SK-N-SH (cell line): ENCODE results near the gene SAE1. TPM values are rescaled to one million over a fixed set of nuclear protein-coding genes. Genes with fewer than 3 reads are reported as not detected.

Experiments used
- CTCF ChIA-PET: fragments of 300-600, 350-600 bp; formaldehyde crosslinking; extraction: SDS; loops from one replicate; lab custom pipeline; 2021; lab: Yijun Ruan, JAX
- POLR2A ChIA-PET: fragments of 350-600 bp; sonication (Branson Sonifier 250); formaldehyde crosslinking; extraction: SDS; loops from one replicate; lab custom pipeline; 2020; ENCODE audit warnings: antibody characterized with exemption, inconsistent platforms; lab: Yijun Ruan, JAX
- DNase-seq: peaks from one replicate; pipeline ENCODE4 v3.0.0; 2012
- H2AFZ ChIP-seq: fragments of 200-600 bp; sonication (generic); 2 replicates; pipeline ENCODE4 v1.8.1; 2016; ENCODE audit warnings: antibody characterized with exemption, mild to moderate bottlenecking, low read depth
- H3F3A ChIP-seq: fragments of 200-600 bp; sonication (generic); replicated peaks from 2 replicates; pipeline ENCODE3; 2016; ENCODE audit warnings: antibody characterized with exemption, mild to moderate bottlenecking; ENCODE audit not compliant: insufficient read depth
- H3K27ac ChIP-seq, 2 experiments: fragments of 200-500 bp in 1 of 2; fragments of 200-600 bp in 1 of 2; sonication (Bioruptor generic) in 1 of 2; sonication (generic), shearing (Covaris generic) in 1 of 2; 2 replicates each; pipeline versions ENCODE4 v1.5.1 to v1.6.1; 2014 to 2016; ENCODE audit warnings: low read depth in 2 of 2, inconsistent platforms in 1 of 2, low read length in 1 of 2, mild to moderate bottlenecking in 1 of 2, mixed read lengths in 1 of 2
- H3K27me3 ChIP-seq: fragments of 200-600 bp; sonication (generic), shearing (Covaris generic); 2 replicates; pipeline ENCODE4 v1.6.1; 2016; ENCODE audit warnings: mixed run types; ENCODE audit not compliant: insufficient read depth
- H3K36me3 ChIP-seq, 2 experiments: fragments of 200-500 bp in 1 of 2; fragments of 200-600 bp in 1 of 2; sonication (Bioruptor generic) in 1 of 2; sonication (generic) in 1 of 2; replicated peaks in 1 of 2; 2 replicates each; pipeline versions ENCODE3 to v1.5.1; 2014 to 2016; ENCODE audit warnings: low read length in 1 of 2, mild to moderate bottlenecking in 1 of 2; ENCODE audit not compliant: insufficient read depth in 2 of 2, control insufficient read depth in 1 of 2
- H3K4me1 ChIP-seq, 2 experiments: fragments of 200-500 bp in 1 of 2; fragments of 200-600 bp in 1 of 2; sonication (Bioruptor generic) in 1 of 2; sonication (generic), shearing (Covaris generic) in 1 of 2; 2 replicates each; pipeline versions ENCODE4 v1.5.1 to v1.6.1; 2014 to 2016; ENCODE audit warnings: low read depth in 1 of 2, low read length in 1 of 2, mixed run types in 1 of 2; ENCODE audit not compliant: insufficient read depth in 2 of 2, control insufficient read depth in 1 of 2
- H3K4me2 ChIP-seq: fragments of 200-600 bp; sonication (generic), shearing (Covaris generic); 2 replicates; pipeline ENCODE4 v1.6.1; 2017; ENCODE audit warnings: mixed run types
- H3K4me3 ChIP-seq, 2 experiments: fragments of 200-500 bp in 1 of 2; fragments of 200-600 bp in 1 of 2; sonication (Bioruptor generic) in 1 of 2; sonication (generic), shearing (Covaris generic) in 1 of 2; 2 replicates each; pipeline versions ENCODE4 v1.5.1 to v1.8.1; 2014 to 2016; ENCODE audit warnings: low read depth in 2 of 2, inconsistent platforms in 1 of 2, low read length in 1 of 2, mild to moderate bottlenecking in 1 of 2, mixed read lengths in 1 of 2, moderate library complexity in 1 of 2
- H3K79me2 ChIP-seq: fragments of 200-600 bp; sonication (generic); 2 replicates; pipeline ENCODE4 v1.8.1; 2017; ENCODE audit warnings: mild to moderate bottlenecking; ENCODE audit not compliant: insufficient read depth
- H3K9ac ChIP-seq: fragments of 200-600 bp; sonication (generic); 2 replicates; pipeline ENCODE4 v1.6.1; 2017; ENCODE audit warnings: mixed run types
- H3K9me2 ChIP-seq: fragments of 200-600 bp; sonication (generic); 2 replicates; pipeline ENCODE4 v1.6.1; 2017; ENCODE audit warnings: mixed run types
- H3K9me3 ChIP-seq: fragments of 200-600 bp; sonication (generic); 2 replicates; pipeline ENCODE4 v1.6.1; 2017; ENCODE audit warnings: mixed run types, mild to moderate bottlenecking, moderate library complexity
- H4K20me1 ChIP-seq: fragments of 200-600 bp; sonication (generic); 2 replicates; pipeline ENCODE4 v1.6.1; 2017; ENCODE audit warnings: mild to moderate bottlenecking, mixed run types; ENCODE audit not compliant: insufficient read depth
- CHD2 ChIP-seq: fragments of 150-350 bp; IDR thresholded peaks from 2 replicates; pipeline ENCODE4 v1.6.1; 2018; ENCODE audit warnings: low read length; ENCODE audit not compliant: partially characterized antibody
- EP300 ChIP-seq, 2 experiments: IDR thresholded peaks; 2 replicates each; pipeline versions ENCODE4 v1.4.0 to v1.6.1; 2012; ENCODE audit warnings: borderline replicate concordance in 1 of 2, low read depth in 1 of 2, low read length in 1 of 2
- EZH2phosphoT487 ChIP-seq: fragments of 200-600 bp; sonication (generic); IDR thresholded peaks from 2 replicates; pipeline ENCODE4 v1.6.1; 2017; ENCODE audit warnings: low read depth, mixed run types, mild to moderate bottlenecking, antibody characterized with exemption, moderate library complexity, borderline replicate concordance
- FOXM1 ChIP-seq: IDR thresholded peaks from 2 replicates; pipeline ENCODE4 v1.4.0; 2012; ENCODE audit warnings: low read depth, mild to moderate bottlenecking
- GABPA ChIP-seq: IDR thresholded peaks from 2 replicates; pipeline ENCODE4 v1.4.0; 2012; ENCODE audit warnings: low read depth, mild to moderate bottlenecking
- MEF2A ChIP-seq: IDR thresholded peaks from 2 replicates; pipeline ENCODE4 v1.4.0; 2012; ENCODE audit warnings: low read depth, borderline replicate concordance
- MXI1 ChIP-seq: IDR thresholded peaks from 2 replicates; pipeline ENCODE4 v1.6.1; 2012; ENCODE audit warnings: mild to moderate bottlenecking, low read depth, low read length, improper control_type of control experiment
- NFIC ChIP-seq: IDR thresholded peaks from 2 replicates; pipeline ENCODE4 v1.4.0; 2012; ENCODE audit warnings: borderline replicate concordance
- RAD21 ChIP-seq: IDR thresholded peaks from 2 replicates; pipeline ENCODE4 v1.6.1; 2012; ENCODE audit warnings: mild to moderate bottlenecking, low read length
- RCOR1 ChIP-seq: fragments of 150-350 bp; IDR thresholded peaks from 2 replicates; pipeline ENCODE4 v1.6.1; 2017; ENCODE audit warnings: antibody characterized with exemption, low read length
- RXRA ChIP-seq: IDR thresholded peaks from 2 replicates; pipeline ENCODE4 v1.4.0; 2012; ENCODE audit warnings: low read depth, mild to moderate bottlenecking, borderline replicate concordance
- SIN3A ChIP-seq: IDR thresholded peaks from 2 replicates; pipeline ENCODE4 v1.6.1; 2012; ENCODE audit warnings: low read depth, mild to moderate bottlenecking, low read length, moderate library complexity, borderline replicate concordance
- SMC3 ChIP-seq: IDR thresholded peaks from 2 replicates; pipeline ENCODE4 v1.6.1; 2012; ENCODE audit warnings: low read depth, low read length, improper control_type of control experiment
- TAF1 ChIP-seq: IDR thresholded peaks from 2 replicates; pipeline ENCODE4 v1.6.1; 2012; ENCODE audit warnings: low read depth, mild to moderate bottlenecking, low read length, moderate library complexity, borderline replicate concordance
- TCF12 ChIP-seq: IDR thresholded peaks from 2 replicates; pipeline ENCODE4 v1.4.0; 2012
- TEAD4 ChIP-seq: IDR thresholded peaks from 2 replicates; pipeline ENCODE4 v1.4.0; 2012; ENCODE audit warnings: mild to moderate bottlenecking, borderline replicate concordance; ENCODE audit not compliant: insufficient read depth
- YY1 ChIP-seq: IDR thresholded peaks from 2 replicates; pipeline ENCODE4 v1.4.0; 2012; ENCODE audit warnings: low read depth, mild to moderate bottlenecking
- WGBS: methylation state at CpG from one replicate; pipeline ENCODE4 v1.1.6; 2017; ENCODE audit warnings: low lambda C conversion rate; 5-methylcytosine and 5-hydroxymethylcytosine counted together
- polyA plus RNA-seq, 3 experiments: library from polyadenylated mRNA; depleted of rRNA; stranded (reverse); fragments of >200 nt; gene quantifications; 2 replicates each; pipeline ENCODE4 v1.2.3, GENCODE V29; 2012
- TF ChIP-seq, protein P1 (sequence below): IDR thresholded peaks from 2 replicates; pipeline ENCODE4 v1.4.0; 2012; ENCODE audit warnings: low read depth
- TF ChIP-seq, protein P2 (sequence below): IDR thresholded peaks from 2 replicates; pipeline ENCODE4 v1.4.0; 2012; ENCODE audit warnings: low read depth, borderline replicate concordance
- TF ChIP-seq, protein P3 (sequence below): IDR thresholded peaks from 2 replicates; pipeline ENCODE4 v1.4.0; 2012; ENCODE audit warnings: low read depth, borderline replicate concordance

The SAE1 gene
- polyA plus RNA-seq, 1 of the 3 experiments (the other 2 are of a cell fraction) = 123 TPM

DNA sequence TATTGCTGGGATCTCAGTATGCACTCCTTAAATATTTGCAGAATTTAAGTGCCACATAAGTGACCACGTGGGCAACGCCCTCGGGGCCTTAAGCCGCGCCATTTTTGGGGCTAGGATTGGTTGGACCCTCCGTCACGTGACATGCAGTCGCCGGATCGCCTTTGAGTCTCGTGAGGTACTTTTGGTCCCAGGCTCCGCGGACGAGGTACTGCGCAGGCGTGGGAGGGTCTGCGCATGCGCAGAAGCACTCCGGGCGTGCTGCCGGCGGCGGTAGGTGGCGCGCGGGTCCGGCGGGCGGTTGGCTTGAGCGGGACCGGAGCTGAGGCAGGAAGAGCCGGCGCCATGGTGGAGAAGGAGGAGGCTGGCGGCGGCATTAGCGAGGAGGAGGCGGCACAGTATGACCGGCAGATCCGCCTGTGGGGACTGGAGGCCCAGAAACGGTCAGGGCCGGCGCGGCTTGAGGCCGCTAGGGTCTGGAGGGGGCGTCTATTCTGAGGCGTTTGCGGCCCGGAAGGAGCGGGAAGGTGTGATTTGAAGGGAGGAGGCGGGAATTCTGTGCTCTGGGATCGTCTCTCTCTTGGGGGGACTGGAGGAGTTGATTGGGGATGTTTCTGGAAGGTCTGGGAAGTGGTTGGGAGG is at the start of gene SAE1 (continued):
- TF ChIP-seq, protein P1, sequence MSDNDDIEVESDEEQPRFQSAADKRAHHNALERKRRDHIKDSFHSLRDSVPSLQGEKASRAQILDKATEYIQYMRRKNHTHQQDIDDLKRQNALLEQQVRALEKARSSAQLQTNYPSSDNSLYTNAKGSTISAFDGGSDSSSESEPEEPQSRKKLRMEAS = peak; percentile 99
- TF ChIP-seq CHD2 (no peak), YY1 (peak; percentile 78)
- TF ChIP-seq, protein P2, sequence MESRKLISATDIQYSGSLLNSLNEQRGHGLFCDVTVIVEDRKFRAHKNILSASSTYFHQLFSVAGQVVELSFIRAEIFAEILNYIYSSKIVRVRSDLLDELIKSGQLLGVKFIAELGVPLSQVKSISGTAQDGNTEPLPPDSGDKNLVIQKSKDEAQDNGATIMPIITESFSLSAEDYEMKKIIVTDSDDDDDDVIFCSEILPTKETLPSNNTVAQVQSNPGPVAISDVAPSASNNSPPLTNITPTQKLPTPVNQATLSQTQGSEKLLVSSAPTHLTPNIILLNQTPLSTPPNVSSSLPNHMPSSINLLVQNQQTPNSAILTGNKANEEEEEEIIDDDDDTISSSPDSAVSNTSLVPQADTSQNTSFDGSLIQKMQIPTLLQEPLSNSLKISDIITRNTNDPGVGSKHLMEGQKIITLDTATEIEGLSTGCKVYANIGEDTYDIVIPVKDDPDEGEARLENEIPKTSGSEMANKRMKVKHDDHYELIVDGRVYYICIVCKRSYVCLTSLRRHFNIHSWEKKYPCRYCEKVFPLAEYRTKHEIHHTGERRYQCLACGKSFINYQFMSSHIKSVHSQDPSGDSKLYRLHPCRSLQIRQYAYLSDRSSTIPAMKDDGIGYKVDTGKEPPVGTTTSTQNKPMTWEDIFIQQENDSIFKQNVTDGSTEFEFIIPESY = peak; percentile 47; the same call in 1 of the 2 replicates

DNA sequence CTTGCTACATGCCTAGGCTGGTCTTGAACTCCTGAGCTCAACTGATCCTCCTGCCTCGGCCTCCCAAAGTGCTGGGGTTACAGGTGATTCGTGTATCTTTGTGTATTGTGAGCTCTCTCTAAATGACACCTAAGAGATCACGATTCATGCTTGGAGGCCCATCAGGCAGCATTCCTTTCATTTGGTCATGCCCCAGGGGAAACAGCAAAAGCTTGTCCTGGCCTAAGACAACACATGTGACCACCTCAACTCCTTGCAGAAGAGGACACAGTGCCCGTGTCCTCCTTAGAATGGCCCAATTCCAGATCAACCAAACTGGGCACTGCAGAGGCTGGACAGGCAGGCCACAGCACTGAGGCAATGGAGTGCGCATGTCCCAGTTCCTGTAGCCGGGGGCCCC is 49.5 kb upstream of the SAE1 start:
- peaks cover 29% of the 10 kb centered on the region for H3F3A ChIP-seq
- no peaks in the 10 kb centered on the region for H3K27me3 ChIP-seq
- WGBS = 95% methylated on average over 5 of the region's 6 CpGs
- POLR2A ChIA-PET = no interaction called here
- no peak overlapping the region for H3K4me3 ChIP-seq
- no peaks in the 10 kb centered on the region for H3K9me2 ChIP-seq
- TF ChIP-seq NFIC (no peak), SMC3 (no peak), MXI1 (no peak), TCF12 (no peak), EP300 (IDR thresholded peaks at IDR 0.05; ENCODE audit: borderline replicate concordance in 1 of 2, low read depth in 1 of 2, low read length in 1 of 2) (no peak), GABPA (no peak), TEAD4 (no peak), MEF2A (no peak), SIN3A (no peak), EZH2phosphoT487 (no peak), RXRA (no peak), FOXM1 (no peak), YY1 (no peak), RCOR1 (no peak), TAF1 (no peak), RAD21 (no peak)
- TF ChIP-seq, protein P3, sequence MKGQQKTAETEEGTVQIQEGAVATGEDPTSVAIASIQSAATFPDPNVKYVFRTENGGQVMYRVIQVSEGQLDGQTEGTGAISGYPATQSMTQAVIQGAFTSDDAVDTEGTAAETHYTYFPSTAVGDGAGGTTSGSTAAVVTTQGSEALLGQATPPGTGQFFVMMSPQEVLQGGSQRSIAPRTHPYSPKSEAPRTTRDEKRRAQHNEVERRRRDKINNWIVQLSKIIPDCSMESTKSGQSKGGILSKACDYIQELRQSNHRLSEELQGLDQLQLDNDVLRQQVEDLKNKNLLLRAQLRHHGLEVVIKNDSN = no peak
- no peak overlapping the region for H3K4me2 ChIP-seq
- H2AFZ ChIP-seq = no peak overlapping the region
- no peak overlapping the region for H3K9ac ChIP-seq
- peaks cover 46 to 53% of the 10 kb centered on the region in 2 experiments for H3K36me3 ChIP-seq
- H3K27ac ChIP-seq = no peak overlapping the region
- CTCF ChIA-PET = interaction anchor here (0.8 to 3.4 kb wide), 5 partner anchors 25 to 164 kb away, joined by 3 to 36 read pairs (median 15); no protein-coding TSS in a partner anchor
- H3K9me3 ChIP-seq = no peaks in the 10 kb centered on the region
- 0 out of 2 replicates have a peak, but pooled peaks cover under 1% of the 10 kb centered on the region for H4K20me1 ChIP-seq
- H3K4me1 ChIP-seq = 0 out of 4 replicates have a peak, but pooled peaks cover 0 to 5% of the 10 kb centered on the region in 2 experiments
- no peak for DNase-seq
- peaks cover 16% of the 10 kb centered on the region for H3K79me2 ChIP-seq
